GM19468 (cell line): ENCODE data around the gene CLTA.
A peak's percentile ranks its signal among the peaks of the same experiment; 100 is the strongest.
"Not testable (repeated sequence)": the region's sequence is repeated elsewhere in the genome, so short reads cannot be mapped to it uniquely, and the experiment has no call there.

Source experiments
- ATAC-seq: cut with Tn5 transposase; IDR thresholded peaks from one replicate; pipeline ENCODE4 v1.9.1; 2021; ENCODE audit warnings: mild to moderate bottlenecking, moderate library complexity, moderate number of reproducible peaks; ENCODE audit not compliant: unreplicated experiment; ENCODE audit errors: extremely low read depth

Gene CLTA

DNA sequence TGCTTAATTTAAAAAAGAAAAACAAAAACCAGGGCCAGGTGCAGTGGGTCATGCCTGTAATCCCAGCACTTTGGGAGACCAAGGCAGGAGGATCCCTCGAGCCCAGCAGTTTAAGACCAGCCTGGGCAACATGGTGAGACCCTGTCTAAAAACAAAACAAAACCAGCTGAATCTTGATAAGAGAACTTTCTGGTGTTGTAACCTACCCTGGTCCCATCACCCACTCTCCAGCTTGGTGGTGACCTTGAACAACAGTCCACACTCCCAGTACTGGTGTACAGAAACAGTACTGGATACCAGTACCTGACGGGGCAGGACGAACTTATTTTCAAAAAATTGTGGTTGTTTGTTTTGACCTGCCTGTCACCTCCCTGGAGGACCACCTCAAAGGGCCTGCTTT is 30.9 kb downstream of the CLTA start:
- no peak for ATAC-seq

DNA sequence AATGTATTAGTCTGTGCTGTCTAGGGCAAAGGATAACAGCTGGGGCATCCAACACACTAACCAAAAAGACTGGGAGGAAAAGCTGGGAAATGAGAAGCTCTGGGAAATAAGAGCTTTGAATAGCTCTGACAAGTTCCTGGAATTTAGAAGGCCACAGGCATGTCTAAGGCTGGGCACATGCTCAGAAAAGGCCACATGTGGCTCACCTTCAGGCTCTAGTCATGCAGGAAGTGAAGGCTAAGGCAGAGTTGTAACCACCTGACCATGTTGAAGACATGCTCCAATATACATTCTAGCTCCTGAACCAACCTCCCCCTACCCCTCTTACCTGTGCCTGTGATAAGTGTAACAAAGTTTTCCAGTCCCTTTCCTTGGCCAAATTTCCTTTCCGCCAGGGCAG is 31.7 kb downstream of the CLTA start:
- ATAC-seq: no peak

DNA sequence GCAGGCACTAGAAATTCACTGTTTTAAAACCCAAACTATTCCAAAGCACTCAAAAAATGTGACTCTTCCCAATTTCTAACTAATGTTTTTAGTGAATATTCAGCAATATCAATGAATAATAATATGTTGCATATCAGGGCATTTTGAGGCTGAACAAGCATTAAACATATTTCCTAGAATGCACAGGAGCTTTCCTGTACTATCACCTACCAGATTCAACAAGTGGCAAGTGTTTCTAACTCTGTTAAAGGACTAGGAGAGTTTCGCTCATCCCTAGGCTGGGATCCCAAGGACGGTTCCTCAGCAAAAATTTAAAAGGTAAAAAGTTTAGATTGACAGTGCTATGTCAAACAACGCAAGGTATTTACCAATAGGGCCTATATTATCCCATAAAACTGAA is 46.5 kb downstream of the CLTA start:
- no peak for ATAC-seq

DNA sequence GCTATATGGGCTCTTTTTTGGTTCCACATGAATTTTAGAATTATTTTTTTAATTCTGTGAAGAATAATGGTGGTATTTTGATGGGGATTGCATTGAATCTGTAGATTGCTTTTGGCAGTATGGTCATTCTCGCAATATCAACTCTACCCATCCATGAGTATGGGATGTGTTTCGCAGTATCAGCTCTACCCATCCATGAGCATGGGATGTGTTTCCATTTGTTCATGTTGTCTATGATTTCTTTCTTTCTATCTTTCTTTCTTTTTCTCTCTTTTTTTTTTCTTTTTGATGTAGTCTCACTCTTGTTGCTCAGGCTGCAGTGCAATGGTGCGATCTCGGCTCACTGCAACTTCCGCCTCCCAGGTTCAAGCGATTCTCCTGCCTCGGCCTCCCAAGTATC is 48.5 kb downstream of the CLTA start:
- ATAC-seq: not testable (repeated sequence)

DNA sequence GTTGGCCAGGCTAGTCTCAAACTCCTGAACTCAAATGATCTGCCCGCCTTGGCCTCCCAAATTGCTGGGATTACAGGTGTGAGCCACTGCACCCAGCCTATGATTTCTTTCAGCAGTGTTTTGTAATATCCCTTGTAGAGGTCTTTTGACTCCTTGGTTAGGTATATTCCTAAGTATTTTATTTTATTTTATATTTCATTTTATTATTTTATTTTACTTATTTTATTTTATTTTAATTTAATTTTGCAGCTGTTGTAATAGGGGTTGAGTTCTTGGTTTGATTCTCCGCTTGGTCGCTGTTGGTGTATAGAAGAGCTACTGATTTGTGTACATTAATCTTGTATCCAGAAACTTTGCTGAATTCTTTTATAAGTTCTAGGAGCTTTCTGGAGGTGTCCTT is 49.0 kb downstream of the CLTA start:
- not testable (repeated sequence) for ATAC-seq

DNA sequence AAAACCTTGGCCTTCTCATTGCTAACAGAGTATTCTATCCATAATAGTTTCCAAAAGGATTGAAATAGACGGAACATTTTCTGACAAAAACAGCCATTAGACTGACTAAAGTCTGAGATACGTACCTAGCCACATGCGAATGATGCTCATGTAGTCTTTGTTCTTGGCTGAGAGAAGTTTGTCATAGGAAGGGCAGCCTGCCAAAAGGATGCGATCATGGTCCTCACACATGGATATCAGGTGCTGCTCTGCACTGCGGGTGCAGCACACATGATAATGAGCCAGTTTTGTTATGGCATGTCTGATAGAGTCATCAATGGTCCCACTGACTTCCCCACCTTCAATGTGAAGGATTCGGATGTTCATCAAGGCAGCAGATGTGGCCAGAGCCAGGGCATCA is 55.2 kb downstream of the CLTA start:
- no peak for ATAC-seq

DNA sequence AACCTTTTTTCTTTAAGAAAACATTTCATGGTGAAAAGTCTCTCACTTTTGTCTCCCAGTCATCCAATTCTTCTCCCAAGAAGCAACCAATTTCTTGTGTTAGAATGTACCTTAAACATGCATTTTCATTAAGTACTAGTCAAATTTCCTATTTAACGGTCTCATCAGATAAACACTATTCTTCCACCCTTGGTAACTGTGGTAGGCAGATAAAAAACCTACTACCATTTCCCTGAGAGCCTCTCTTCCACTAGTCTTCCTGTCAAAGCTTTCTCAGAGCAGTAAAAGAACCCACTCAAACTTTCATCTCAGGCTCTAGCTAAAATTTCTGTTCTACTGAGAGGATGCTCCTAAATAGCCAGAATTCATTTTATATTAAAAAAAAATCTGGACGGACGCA is 56.6 kb downstream of the CLTA start:
- no peak for ATAC-seq

DNA sequence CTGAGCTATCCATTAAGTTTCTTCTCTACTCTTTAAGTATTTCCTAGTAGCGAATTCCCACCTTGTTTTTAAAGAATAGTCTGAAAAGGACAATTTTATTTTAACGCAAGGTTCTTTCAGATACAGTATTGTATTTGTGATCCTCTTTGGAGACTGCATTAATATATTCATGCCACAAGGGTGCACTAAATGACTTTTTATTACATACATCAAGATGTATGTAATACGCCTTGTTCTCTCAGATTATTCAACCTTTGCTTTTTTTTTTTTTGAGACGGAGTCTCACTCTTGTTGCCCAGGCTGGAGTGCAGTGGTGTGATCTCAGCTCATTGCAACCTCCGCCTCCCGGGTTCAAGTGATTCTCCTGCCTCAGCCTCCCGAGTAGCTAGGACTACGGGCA is 57.3 kb downstream of the CLTA start:
- not testable (repeated sequence) for ATAC-seq

DNA sequence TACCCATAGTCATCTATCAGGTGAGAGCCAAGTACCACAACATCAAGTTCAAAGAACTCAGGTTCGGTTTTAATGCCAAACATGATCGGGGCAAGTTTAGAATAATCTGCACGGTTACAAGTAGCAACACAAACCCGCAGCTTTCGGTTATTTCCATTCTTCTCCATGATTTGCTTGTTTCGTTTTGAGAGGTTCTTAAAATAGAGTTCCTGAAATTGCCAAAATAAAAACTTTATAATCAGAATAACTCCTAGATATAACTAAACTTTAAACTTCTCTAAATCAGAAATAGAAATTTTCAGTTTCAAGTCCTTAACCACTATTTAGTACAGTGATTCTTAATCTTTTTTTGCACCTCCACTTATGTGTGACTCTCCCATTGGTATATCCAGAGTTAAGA is 58.5 kb downstream of the CLTA start:
- ATAC-seq: no peak

DNA sequence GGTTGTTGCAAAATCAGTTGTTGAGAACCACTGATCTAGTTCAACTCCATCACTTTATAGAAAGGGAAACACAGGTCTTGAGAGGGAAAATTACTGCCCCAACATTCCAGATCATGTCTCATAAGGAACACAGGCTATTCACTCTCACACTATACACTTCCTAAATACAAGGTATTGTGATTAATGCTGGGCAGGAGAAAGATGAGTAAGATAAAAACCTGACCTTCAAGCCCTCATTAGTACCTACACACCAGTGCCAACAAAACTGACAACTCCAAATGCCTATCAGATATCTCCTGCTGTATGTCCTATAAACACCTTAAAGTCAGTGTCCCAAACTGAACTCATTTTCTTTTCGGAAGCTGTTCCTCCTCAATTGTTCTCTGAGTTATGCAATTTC is 59.4 kb downstream of the CLTA start:
- no peak for ATAC-seq

DNA sequence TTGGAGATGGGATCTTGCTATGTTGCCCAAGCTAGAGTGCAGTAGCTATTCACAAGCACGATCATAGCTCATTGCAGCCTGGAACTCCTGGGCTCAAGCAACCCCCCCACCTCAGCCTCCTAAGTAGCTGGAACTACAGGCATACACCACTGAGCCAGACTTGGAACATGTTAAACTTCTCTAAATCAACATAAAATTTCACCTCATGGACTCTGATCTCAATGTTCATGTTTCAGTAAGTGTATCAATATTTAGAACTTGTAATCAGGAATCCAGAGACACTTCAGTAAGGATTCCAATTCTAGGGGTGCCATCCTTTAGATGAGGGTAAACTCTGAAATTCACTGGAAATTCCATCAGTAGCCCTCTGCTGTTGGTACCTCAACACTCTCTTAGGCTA is 60.7 kb downstream of the CLTA start:
- ATAC-seq: no peak

DNA sequence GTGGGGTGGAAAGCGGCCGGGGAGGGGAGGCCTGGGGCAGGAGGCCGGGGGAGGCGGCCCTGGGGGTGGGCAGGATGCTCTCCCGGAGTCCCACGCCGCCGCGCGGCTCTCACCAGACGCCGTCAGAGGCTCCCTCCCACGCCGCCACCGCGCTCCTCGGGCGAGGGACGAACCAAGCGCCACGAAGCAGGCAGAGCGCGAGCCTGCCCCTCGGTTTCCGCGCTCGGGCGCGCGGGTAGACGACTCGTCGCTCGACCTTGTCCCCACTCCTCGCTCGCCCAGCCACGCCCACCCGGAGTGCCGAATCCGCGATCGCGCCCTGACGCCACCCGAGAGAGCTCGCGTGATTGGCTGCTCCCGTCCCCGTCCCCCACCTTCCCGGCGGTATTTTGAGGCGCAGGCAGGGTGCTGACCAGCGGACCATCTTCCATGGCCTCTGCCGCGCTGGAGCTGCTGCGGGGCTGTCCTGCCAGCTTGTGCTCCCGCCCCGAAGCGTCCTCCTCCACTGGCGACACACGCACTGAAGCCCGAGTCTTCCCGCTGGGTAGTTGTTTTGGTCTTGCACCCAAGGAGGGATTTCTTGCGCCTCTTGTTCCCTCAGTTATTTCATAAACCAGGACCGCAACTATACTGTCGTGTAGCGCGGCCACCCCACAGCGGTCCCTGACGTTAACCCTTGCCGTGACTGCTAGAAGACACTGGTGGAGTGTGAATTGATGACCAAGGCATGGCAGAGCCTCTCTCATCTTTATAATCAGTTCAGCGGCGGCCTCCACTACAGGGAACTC is 67.7 kb downstream of the CLTA start, which contains the start of gene GNE:
GNE (minus strand) TSS at position 241 of the 788 bp plus-strand sequence. CDS start 9,093 bp downstream, outside the sequence.
- peak; percentile 75 for ATAC-seq

DNA sequence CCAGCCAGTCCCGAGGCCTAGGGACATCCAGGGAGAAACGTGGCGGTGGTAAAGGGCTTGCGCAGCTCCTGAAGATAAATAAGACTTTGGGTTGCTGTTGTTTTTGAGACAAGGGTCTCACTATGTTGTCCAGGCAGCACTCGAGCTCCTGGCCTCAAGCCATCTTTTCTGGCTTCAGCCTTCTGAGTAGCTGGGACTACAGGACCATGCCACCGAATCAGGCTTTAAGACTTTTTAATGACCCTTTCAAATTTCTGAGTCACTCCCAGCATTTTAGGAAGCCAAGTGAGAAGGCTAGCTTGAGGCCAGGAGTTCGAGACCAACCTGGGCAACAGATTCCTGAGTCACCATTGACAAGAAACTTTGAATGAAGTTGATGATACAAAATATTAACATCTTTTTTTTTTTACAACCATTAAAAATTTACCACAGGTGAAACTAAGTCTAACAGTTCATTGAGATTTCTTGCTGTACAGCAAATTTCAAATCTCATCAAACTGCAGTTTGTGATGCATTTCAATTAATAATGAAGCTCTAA is 68.3 kb downstream of the CLTA start:
- no peak for ATAC-seq
